CD4-positive, alpha-beta T cell treated with Interleukin-21 for 1 hour (primary cell): ENCODE measurements around the gene TMC4.
"Not testable (repeated sequence)": the region's sequence is repeated elsewhere in the genome, so short reads cannot be mapped to it uniquely, and the experiment has no call there.

Experiments used
- DNase-seq: peaks from one replicate; pipeline ENCODE4 v3.0.0-alpha.2; 2020

The TMC4 gene

DNA sequence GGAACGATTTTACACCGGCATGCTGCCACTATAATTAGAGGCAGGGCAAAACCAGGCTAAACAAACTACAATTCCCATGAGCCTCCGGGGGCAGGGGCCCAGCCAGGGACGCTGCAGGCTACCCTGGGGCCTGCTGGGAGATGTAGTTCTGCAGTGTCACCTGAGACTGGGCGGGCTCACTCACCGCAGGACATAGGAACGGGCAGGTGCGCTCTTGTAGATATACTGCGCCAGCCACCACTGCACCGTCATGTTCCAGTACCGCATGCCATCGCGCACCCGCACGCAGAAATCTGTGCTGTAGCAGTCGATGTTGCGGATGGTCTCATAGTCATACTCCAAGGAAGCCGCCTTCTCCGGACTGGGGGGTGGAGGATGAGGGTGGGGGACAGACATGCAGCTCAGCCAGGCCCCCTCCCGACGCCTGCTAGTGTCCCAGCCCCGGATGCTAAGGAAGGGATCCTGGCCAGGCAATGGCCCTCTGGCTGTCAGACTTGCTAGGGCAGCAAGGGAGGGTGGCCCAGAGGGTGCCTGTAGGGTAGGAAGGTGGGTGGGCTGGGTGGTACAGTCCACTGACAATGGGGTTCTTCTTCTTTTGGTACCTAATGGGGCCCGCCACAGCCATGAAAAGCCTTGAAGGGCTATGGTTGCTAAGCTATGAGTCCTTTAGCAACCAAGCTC is 5.8 kb upstream of the TMC4 start:
- peak; percentile 48 for DNase-seq

DNA sequence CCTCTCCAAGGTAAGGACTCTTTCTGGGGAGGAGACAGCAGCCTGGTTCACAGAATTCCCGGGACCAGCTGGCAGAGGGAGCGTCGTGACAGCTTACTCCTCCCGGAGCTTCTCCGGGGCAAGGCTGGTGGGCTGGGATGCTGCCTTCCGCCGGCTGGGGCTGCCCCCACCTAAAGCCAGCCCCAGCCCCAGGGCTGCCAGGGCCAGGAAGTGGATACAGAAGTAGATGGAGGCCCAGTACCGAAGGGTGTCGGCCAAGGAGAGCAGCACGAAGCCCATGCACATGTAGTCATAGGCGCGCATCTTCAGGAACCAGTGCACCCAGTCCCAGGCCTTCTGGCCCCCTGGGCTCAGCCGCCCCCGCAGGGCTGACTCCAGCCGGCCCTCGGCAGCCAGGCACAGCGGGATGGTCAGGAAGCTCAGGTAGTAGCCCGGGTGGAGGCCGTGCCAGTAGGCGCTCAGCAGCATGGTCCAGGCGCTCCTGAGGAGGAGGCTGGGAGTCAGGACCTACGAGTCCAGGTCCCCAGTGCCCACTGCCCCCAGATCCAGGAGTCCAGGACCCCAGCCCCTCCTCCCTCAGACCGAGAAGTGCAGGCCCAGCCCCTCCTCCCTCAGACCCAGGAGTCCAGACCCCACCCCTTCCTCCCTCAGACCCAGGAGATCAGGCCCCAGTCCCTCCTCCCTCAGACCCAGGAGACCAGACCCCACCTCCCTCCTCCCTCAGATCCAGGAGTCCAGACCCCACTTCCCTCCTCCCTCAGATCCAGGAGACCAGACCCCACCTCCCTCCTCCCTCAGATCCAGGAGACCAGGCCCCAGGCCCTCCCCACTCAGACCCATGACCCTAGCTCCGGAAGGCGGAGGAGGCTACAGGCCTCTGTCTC is 1.2 kb upstream of the TMC4 start:
- no peak for DNase-seq

GRCh38 chr19:54173359-54173699 is 369 bp upstream of the TMC4 start:
- DNase-seq = no peak

DNA sequence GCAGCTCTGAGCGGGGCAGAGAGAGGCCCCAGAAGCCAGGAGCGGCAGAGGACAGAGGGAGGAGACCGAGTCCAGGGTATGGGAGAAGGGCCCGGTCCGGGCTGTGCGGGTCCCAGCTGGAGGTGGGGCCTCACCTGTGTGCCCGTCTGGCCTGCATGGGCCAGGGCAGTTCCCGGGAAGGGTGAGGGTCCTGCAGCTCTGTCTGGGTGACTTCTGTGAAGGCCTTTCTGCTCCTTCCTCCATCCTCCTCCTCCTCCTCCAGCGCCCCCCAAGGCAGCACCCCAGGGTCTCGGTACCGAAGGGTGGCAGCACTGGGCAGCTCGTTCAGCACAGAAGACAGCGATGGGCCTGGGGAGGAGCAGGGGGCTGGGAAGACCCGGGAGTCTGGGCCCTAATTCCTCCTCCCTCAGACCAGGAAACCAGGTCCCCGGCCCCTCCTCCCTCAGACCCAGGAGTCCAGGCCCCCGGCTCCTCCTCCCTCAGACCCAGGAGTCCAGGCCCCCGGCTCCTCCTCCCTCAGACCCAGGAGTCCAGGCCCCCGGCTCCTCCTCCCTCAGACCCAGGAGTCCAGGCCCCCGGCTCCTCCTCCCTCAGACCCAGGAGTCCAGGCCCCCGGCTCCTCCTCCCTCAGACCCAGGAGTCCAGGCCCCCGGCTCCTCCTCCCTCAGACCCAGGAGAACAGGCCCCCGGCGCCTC is 1.1 kb downstream of the TMC4 start:
- DNase-seq = not testable (repeated sequence)

- no peak for DNase-seq
Observed at GRCh38 chr19:54169149-54169740, 3.7 kb downstream of the TMC4 start.

- peak; percentile 87 for DNase-seq
Observed at GRCh38 chr19:54168174-54168917, 4.6 kb downstream of the TMC4 start.

DNA sequence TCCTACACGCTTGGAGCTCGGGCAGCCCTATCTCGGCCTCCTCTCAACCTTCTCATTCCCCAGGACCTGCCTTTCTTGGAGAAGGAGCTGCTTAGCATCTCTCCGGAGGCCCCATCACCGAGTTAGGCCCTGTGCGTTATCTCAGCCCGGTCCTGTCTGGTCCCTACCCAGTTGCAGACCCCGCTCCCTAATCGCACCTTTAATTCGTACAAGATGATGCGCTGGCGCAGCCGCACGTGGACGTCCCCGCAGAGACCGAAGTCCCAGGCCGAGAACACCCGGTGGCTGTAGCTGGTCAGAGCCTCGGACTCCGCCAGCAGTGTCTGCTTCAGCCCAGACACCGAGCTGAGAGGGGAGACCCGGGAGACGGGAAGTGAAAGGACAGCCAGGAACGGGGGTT is 7.7 kb downstream of the TMC4 start:
- no peak for DNase-seq

DNA sequence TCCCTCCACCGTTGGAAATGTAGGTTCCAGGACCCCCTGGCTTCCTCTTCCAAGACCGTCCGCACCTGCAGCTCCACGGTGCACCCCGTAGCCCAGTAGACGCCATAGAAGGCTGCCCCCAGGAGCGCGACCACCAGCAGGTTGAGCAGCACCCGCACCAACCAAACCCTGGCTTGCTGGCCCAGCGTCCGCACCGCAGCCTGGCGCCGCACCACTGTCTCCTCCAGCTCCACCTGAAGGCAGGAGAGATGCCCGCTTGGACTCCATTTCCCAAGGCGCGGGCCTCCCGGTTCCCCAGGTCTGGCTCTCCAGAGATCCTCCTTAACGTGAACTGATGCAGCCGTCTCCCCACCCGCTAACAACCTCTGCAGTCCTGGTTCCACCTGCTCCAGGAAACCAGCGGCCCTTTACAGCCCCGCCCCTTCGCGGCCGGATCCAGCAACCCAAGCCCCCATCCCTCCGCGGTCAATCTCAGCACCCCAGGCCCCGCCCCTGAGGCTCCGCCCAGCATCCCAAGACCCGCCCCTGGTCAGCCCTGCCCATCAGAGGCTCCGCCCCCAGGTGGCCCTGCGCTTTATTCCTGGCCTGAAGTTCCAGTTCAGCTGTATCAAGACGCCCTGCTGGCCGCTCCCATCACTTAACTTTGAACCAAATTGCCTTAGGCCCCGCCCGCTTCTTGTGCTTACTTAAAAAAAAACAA is 8.4 kb downstream of the TMC4 start:
- DNase-seq = peak; percentile 81

DNA sequence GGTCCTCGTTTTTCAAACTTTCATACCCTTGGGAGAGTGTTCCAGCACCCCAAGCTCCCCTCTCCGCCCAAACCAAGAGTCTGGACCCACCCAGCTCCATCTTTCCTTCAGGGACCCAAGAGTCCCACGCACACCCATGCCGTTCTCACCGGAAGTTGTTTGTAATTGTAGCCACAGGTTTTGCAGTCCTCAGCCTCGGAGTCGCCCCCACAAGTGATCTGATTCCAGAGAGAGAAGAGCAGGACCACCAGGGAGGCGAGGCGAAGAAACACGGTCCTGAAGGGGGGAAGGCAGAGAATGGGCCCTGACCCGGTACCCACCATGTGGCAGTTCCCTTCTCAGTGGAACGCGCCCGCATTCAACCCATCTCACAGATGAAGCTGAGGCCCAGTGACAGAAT is 10.1 kb downstream of the TMC4 start:
- no peak for DNase-seq

- peak; percentile 81 for DNase-seq
Observed at GRCh38 chr19:54162241-54162805, 10.6 kb downstream of the TMC4 start.

DNA sequence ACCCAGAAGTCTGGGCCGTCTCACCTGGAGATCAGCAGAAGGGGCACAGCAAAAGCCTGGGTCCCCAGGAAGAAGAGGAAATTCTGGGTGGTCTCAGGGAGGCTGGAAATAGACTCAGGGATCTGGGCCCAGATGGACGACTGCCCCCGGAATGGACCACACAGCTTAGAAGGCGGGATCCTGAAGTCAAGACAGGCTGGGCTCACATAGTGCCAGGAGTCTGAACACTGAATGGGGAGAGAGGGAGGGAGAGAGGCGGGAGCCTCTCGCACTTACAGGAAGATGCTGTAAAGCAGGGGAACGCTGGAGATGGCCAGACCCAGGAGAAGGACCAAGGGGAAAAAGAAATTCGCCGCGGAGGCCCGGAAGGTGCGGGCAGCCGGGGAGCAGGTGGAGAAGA is 12.1 kb downstream of the TMC4 start:
- no peak for DNase-seq

- DNase-seq = no peak
Observed at GRCh38 chr19:54160182-54160811, 12.7 kb downstream of the TMC4 start.

DNA sequence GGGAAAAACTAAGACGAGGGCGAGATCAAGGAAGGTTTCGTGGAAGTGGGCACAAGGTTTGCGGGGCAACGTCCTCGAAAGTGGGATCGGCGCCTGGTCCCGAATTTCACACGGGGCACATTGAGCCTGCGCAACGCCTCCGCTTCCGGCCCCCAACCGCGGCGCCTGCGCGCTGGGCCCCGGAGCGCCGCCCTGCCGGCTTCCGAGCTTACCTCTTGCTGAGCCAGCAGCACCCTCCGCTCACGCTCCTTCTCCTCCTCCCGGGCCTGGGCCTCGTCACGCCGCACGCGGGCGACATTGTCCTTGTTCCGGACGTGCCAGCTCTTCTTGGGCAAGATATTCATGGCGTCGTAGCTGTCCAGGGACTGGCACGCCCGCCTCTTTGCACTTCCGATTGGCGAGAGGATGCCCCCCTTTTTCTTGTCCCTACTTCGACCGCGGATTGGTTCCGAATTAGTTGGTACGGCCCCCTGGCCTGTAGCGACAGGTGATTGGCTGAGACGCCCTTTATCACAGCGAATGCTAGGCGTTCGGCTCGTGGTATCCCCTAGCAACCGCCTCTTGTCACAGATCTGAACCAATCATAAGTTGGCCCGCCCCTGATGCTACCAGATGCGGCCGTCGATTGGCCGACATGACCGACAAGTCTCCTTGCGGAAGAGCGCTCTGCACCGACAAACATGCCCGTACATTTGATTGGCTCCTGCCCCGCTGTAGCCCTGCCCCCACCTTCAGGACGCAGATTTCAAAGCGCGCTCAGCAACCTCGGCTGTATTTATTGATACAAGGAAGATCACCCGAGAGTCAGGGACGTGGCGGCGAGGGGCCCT is 13.4 kb downstream of the TMC4 start, which contains the start of gene LENG1:
Gene LENG1, minus strand, starts transcription at position 370 of the 830 bp plus-strand sequence. Its CDS starts 26 bp downstream, at position 344.
- peak; percentile 100 for DNase-seq

GRCh38 chr19:54158812-54159351 is 14.1 kb downstream of the TMC4 start:
- peak; percentile 33 for DNase-seq

GRCh38 chr19:54156953-54157352 is 16.0 kb downstream of the TMC4 start:
- no peak for DNase-seq

DNA sequence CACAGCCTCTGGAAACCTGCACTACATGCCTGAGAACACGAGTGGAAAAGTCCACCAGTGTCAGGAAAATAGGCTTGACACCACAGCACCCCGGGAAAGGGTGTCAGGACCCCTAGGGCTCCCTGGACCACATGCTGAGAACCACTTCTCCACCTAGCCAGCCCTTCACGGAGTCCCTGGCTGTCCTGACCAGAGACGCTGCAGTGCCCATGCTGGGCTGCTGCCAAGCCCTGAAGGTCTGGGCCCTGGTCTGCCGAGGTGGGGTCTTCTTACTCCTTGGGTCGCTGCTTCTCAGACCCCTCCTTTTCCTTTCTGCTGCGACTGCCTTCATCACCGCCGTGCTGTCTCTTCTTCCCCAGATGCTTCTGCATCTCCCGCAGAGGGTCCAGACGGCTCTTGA is 16.5 kb downstream of the TMC4 start:
- no peak for DNase-seq

GRCh38 chr19:54155694-54156093 is 17.3 kb downstream of the TMC4 start:
- no peak for DNase-seq

DNA sequence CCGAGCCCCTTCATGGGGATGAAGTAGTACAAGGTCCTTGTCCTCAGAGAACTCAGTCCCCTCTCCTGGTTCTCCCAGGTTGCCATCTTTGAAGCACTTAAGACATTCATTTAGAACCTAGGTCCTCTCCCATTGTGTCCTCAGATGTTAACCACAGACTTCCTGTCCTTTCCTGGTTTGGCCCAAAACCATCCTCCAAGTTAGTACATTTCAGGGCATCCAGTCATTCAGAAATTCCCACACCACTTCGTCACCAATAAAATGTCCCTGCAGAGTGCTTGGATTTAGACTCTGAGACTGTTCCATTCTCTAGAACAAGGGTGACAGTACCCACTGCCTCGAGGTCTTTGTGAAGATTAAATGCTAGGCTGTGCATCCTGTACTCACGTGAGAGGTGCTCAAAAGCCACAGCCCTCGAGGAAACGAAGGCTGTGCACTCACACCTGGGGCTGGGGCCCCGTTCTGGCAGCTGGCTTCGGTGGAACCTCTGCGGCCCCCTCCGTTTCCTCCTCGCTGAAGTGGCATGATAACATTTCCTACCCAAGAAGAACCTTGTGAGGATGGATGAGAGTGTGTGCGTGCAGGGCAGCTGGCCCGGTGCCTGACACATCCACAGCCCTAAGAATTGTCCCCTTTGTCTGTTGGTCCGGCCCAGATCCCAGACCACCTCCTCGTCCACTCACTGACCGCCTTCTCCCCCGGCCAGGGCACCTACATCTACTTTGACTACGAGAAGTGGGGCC is 18.2 kb downstream of the TMC4 start:
- peak; percentile 37 for DNase-seq

- DNase-seq = no peak
Observed at GRCh38 chr19:54153731-54154326, 19.1 kb downstream of the TMC4 start.
